Right lobe of liver (tissue), 6 donors: ENCODE measurements around the gene TMEM18. TPM values are rescaled to one million over a fixed set of nuclear protein-coding genes. Genes with fewer than 3 reads are reported as not detected.

ENCODE experiments used
- ATAC-seq, 4 donors: fragments of 200-7000 bp; cut with Tn5 transposase; one replicate each; pipeline ENCODE4 v1.9.1; 2020; ENCODE audit warnings: mild to moderate bottlenecking in 4 of 4, moderate library complexity in 4 of 4
- DNase-seq, 3 donors: peaks; one replicate each; pipeline ENCODE4 v3.0.0-alpha.2; 2020
- H3K27ac ChIP-seq, 3 donors: fragments of 200-600 bp; one replicate each; pipeline ENCODE4 v1.8.0; 2022
- H3K27me3 ChIP-seq, 2 donors: fragments of 200-600 bp; one replicate each; pipeline ENCODE4 v1.8.0; 2022
- H3K36me3 ChIP-seq, 4 donors: fragments of 200-600 bp; sonication (generic) in 1 of 4; one replicate each; pipeline versions ENCODE4 v1.5.1 to v1.8.0; 2017 to 2022; ENCODE audit warnings: control low read depth in 1 of 4
- H3K4me1 ChIP-seq, 4 donors: fragments of 200-600 bp; sonication (generic) in 1 of 4; one replicate each; pipeline versions ENCODE4 v1.5.1 to v1.8.0; 2017 to 2022; ENCODE audit warnings: control low read depth in 1 of 4
- H3K4me3 ChIP-seq, 3 donors: fragments of 200-600 bp; one replicate each; pipeline ENCODE4 v1.8.0; 2022
- H3K9me3 ChIP-seq, 4 donors: fragments of 200-600 bp; sonication (generic) in 1 of 4; one replicate each; pipeline versions ENCODE4 v1.5.1 to v1.8.0; 2017 to 2022; ENCODE audit warnings: control low read depth in 1 of 4
- POLR2A ChIP-seq: fragments of 450-650 bp; IDR thresholded peaks from one replicate; pipeline ENCODE4 v1.6.1; 2017; ENCODE audit warnings: antibody characterized with exemption, mild to moderate bottlenecking
- WGBS: methylation state at CpG from one replicate; pipeline ENCODE4 v1.1.6; 2018; ENCODE audit warnings: low coverage, low lambda C conversion rate; ENCODE audit not compliant: insufficient coverage; ENCODE audit errors: missing lambda C conversion rate; 5-methylcytosine and 5-hydroxymethylcytosine counted together
- intact Hi-C, 2 donors: fragments of 100-400 bp; cut with DNase I; formaldehyde crosslinking; loops; one replicate each; pipeline versions ENCODE4 v1.11.2 to v1.14.1; 2022
- total RNA-seq, 6 experiments: library from RNA; depleted of rRNA in 2 of 6; stranded (reverse); fragments of >200 nt in 2 of 6; fragmentation: NEBNext Ultra II Directional in 3 of 6; extraction: Animal tissue kit (Norgen Biotek cat#: 25700) in 3 of 6; gene quantifications; one replicate each; pipeline versions ENCODE4 v1.1.0 to v1.2.4, GENCODE V29; 2016 to 2023
- TF ChIP-seq, protein P1 (sequence below), 4 donors: fragments of 200-600 bp in 3 of 4; fragments of 450-650 bp in 1 of 4; IDR thresholded peaks; one replicate each; pipeline versions ENCODE4 v1.5.1 to v1.8.0; 2016 to 2022; ENCODE audit warnings: antibody characterized with exemption in 4 of 4, mild to moderate bottlenecking in 2 of 4
- donor health status: DM: no; HTN: yes; CAD: no.
- donor health status: DM: no; HTN: no; CAD: no.
- donor health status: DM: no; HTN: no; CAD: no.
- donor health status: DM: no; HTN: yes; CAD: no.
- donor health status: DM: no; HTN: yes; CAD: no.

TMEM18 gene
- total RNA-seq, 6 experiments from 2014 or later, result 4.2 to 11.4 (median 7.0) TPM

DNA sequence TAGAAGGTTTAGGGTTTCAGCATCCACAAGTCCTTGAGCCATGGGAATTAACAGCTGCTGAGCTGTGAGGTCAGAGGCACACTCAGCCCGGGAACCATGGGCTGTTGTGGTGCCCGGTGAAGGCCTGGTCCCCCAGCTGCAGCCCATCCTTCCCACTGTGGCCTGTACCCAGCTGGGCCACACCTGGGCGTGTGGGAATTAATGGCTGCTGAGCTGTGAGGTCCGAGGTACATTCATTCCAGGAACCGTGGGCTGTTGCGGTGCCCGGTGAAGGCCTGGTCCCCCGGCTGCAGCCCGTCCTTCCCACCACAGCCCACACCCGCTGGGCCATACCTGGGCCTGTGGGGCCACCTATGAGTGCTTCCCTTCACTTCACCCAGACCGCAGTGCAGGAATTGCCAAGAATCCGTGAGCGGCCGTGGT is 25.2 kb downstream of the TMEM18 start:
- no peak overlapping the region for H3K27ac ChIP-seq
- no peaks in the 10 kb centered on the region for H3K9me3 ChIP-seq
- no peaks in the 10 kb centered on the region for H3K36me3 ChIP-seq
- DNase-seq, result no peak
- no peak for TF ChIP-seq POLR2A
- TF ChIP-seq, protein P1, sequence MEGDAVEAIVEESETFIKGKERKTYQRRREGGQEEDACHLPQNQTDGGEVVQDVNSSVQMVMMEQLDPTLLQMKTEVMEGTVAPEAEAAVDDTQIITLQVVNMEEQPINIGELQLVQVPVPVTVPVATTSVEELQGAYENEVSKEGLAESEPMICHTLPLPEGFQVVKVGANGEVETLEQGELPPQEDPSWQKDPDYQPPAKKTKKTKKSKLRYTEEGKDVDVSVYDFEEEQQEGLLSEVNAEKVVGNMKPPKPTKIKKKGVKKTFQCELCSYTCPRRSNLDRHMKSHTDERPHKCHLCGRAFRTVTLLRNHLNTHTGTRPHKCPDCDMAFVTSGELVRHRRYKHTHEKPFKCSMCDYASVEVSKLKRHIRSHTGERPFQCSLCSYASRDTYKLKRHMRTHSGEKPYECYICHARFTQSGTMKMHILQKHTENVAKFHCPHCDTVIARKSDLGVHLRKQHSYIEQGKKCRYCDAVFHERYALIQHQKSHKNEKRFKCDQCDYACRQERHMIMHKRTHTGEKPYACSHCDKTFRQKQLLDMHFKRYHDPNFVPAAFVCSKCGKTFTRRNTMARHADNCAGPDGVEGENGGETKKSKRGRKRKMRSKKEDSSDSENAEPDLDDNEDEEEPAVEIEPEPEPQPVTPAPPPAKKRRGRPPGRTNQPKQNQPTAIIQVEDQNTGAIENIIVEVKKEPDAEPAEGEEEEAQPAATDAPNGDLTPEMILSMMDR (IDR thresholded peaks at IDR 0.05), result no peak
- H3K4me1 ChIP-seq, result no peaks in the 10 kb centered on the region
- no peak overlapping the region for H3K4me3 ChIP-seq
- intact Hi-C loops, result no loop called here
- no peak for ATAC-seq
- 83% methylated on average over 8 of the region's 14 CpGs for WGBS
- H3K27me3 ChIP-seq, result no peaks in the 10 kb centered on the region

DNA sequence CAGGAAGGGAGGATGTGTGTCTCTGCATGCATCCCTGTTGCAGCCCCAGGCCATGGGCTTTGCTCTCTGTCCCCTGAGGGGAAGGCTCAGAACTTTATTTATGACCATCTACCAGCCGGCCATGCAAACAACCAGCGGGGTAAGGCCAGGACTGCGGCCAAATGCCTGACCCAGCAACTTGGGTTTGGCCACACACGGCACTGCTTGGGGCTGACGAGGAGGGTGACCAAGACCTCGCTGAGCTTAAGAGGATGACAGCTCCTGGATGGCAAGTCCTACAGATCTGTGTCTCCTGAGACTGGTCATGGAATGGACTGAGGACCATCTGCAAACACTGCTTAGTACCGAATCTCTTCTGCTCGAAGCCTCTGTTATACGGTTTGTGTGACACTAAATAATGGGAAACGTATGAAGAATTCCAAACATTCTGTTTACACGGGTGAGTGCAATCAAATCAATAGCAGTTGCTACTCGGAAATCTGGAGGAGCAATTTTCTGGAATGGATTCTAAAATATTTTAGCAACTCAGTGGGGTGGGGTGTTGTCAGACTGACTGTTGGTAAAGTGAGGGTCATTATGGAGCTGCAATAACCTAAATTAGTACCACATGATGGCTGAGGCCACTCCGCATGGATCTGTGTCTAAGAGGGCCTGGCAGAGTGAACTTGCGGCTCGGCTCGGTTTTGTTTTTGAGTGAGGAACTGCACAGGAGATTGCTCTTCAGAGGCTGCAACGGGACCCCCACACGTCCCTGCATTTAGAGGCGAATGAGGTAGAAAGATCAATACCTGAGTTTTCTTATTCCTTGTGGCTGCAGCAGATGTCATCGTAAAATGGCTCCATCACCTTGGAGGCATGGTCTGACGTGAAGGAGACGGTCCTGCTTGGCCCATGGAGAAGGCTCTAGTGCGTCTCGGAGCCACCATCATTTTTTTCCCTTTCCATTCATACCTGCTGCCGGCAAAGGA is 26.6 kb downstream of the TMEM18 start:
- H3K4me1 ChIP-seq, result no peaks in the 10 kb centered on the region
- TF ChIP-seq POLR2A, result no peak
- TF ChIP-seq, protein P1 (IDR thresholded peaks at IDR 0.05), result no peak
- 57% methylated on average over 18 of the region's 25 CpGs for WGBS
- no peak overlapping the region for H3K27ac ChIP-seq
- ATAC-seq (no peak), DNase-seq (no peak)
- no peaks in the 10 kb centered on the region for H3K27me3 ChIP-seq
- H3K9me3 ChIP-seq, result no peaks in the 10 kb centered on the region
- no peak overlapping the region for H3K4me3 ChIP-seq
- intact Hi-C loops, result no loop called here
- no peaks in the 10 kb centered on the region for H3K36me3 ChIP-seq

DNA sequence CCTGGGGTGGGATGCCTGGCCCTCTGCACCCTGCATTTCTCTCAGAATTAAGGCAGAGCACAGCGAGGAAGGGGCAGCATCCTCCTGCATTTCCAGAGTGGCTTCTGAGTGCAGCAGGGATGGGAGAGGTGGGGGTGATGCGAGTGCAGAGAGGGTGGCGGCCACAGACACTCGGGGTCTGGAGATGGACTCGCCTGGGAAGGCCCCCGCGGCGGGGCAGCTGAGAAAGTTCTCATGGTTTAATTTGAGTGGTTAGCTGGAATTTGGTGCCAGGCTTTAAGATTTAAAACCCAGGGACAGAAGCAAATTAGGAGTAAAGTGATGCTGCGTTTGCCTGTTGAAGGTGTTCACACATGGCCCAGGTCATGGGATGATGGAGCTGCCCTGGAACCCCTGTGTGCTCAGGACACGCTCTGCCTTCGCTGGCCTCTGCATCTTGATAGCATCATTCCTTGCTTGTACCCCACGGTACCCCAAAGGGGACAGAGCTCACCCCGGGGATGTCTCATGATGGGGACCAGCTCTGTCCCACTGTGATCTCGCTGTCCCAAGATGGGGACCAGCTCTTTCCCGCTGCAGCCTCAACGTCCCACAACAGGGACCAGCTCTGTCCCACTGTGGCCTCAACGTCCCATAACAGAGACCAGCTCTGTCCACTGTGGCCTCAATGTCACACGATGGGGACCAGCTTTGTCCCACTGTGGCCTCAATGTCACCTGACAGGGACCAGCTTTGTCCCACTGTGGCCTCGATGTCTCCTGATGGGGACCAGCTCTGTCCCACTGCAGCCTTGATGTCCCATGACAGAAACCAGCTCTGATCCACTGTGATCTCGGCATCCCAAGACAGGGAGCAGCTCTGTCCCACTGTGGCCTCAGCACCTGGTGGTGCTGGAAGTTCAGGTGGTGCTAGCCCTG is 27.5 kb downstream of the TMEM18 start:
- ATAC-seq (no peak), DNase-seq (no peak)
- intact Hi-C loops, result no loop called here
- H3K9me3 ChIP-seq, result no peaks in the 10 kb centered on the region
- no peaks in the 10 kb centered on the region for H3K36me3 ChIP-seq
- H3K4me3 ChIP-seq, result no peak overlapping the region
- no peaks in the 10 kb centered on the region for H3K27me3 ChIP-seq
- 82% methylated on average over 3 of the region's 20 CpGs for WGBS
- no peaks in the 10 kb centered on the region for H3K4me1 ChIP-seq
- TF ChIP-seq, protein P1 (IDR thresholded peaks at IDR 0.05), result no peak
- no peak for TF ChIP-seq POLR2A
- H3K27ac ChIP-seq, result no peak overlapping the region

DNA sequence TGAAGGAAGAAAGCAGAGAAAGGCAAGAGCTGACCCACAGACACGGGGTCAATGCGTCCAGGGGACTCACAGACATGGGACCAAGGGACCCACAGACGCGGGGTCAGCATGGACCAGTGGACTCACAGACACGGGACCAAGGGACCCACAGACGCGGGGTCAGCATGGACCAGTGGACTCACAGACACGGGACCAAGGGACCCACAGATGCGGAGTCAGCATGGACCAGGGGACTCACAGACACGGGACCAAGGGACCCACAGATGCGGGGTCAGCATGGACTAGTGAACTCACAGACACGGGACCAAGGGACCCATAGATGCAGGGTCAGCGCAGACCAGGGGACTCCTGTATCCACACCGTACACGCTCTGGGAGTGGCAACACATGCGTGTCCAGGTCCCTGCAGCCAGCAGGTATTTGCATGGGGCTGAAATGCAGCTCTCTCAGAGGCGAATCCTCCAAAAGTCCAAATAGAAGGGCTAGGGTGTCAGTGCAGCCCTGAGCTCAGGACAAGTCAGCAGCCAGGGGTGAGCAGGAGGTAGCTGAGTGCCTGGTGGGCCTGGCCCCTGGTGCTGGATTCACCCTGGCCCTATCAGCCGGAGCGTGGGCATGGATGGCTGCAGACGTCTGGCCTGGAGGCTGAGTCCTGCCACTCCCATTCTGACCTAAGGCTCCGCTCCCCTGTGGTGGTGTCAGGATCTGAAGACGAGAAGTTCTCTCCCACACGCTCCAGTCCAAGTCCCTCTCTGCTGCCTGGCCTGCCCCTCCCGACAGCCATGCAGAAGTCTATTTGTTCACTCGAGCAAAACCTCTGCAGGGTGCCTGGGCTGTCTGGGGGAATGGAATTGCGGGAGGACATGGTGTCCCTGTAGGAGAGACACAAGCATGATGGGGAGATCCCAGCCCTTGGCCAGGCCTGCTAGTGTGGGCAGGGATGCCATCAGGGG is 28.5 kb downstream of the TMEM18 start:
- intact Hi-C loops, result no loop called here
- no peaks in the 10 kb centered on the region for H3K27me3 ChIP-seq
- DNase-seq (no peak), ATAC-seq (no peak)
- H3K36me3 ChIP-seq, result no peaks in the 10 kb centered on the region
- H3K4me3 ChIP-seq, result no peak overlapping the region
- WGBS, result 78% methylated on average over 6 of the region's 26 CpGs
- H3K27ac ChIP-seq, result no peak overlapping the region
- H3K9me3 ChIP-seq, result no peaks in the 10 kb centered on the region
- no peak for TF ChIP-seq POLR2A
- TF ChIP-seq, protein P1 (IDR thresholded peaks at IDR 0.05), result no peak
- no peaks in the 10 kb centered on the region for H3K4me1 ChIP-seq
